GM12891 (cell line): ENCODE measurements around the gene CNTROB.

Experiments
- PAX5 ChIP-seq: IDR thresholded peaks from 2 replicates; pipeline ENCODE4 v1.6.1; 2011; ENCODE audit warnings: low read length, moderate library complexity, mild to moderate bottlenecking; ENCODE audit not compliant: insufficient read depth, severe bottlenecking
- POLR2A ChIP-seq: IDR thresholded peaks from 2 replicates; pipeline ENCODE4 v1.6.1; 2011; ENCODE audit warnings: low read depth, low read length, control low read depth
- POLR2AphosphoS5 ChIP-seq: IDR thresholded peaks from 2 replicates; pipeline ENCODE4 v1.6.1; 2011; ENCODE audit warnings: low read depth, low read length, control low read depth
- POU2F2 ChIP-seq: IDR thresholded peaks from 2 replicates; pipeline ENCODE4 v1.6.1; 2011; ENCODE audit warnings: low read depth, mild to moderate bottlenecking, control low read depth, low read length, moderate library complexity
- SPI1 ChIP-seq: IDR thresholded peaks from 2 replicates; pipeline ENCODE4 v1.6.1; 2011; ENCODE audit warnings: low read depth, low read length, control low read depth
- TAF1 ChIP-seq: IDR thresholded peaks from 2 replicates; pipeline ENCODE4 v1.6.1; 2011; ENCODE audit warnings: low read depth, low read length, control low read depth

GRCh38 chr17:7982666-7983065 lies 50.7 kb downstream of the CNTROB start:
- TF ChIP-seq POLR2A (no peak), TAF1 (no peak), POLR2AphosphoS5 (no peak), PAX5 (no peak), SPI1 (no peak), POU2F2 (no peak)
